Activated naive CD4-positive, alpha-beta T cell treated with Interleukin-2 at 50 U/mL for 16 hours (primary cell): ENCODE data around the gene DLX2.

Experiments
- DNase-seq: peaks from one replicate; pipeline ENCODE4 v3.0.0-alpha.2; 2020

DLX2 gene

GRCh38 chr2:172092716-172093415 lies 9.8 kb downstream of the DLX2 start:
- no peak for DNase-seq

- DNase-seq: no peak
Measured at GRCh38 chr2:172091761-172092566, 10.7 kb downstream of the DLX2 start.

- no peak for DNase-seq
Measured at GRCh38 chr2:172091000-172091641, 11.6 kb downstream of the DLX2 start.

GRCh38 chr2:172090044-172090961 lies 12.4 kb downstream of the DLX2 start:
- DNase-seq: no peak

- DNase-seq: no peak
Measured at GRCh38 chr2:172089633-172090032, 13.1 kb downstream of the DLX2 start.

GRCh38 chr2:172089005-172089504 lies 13.6 kb downstream of the DLX2 start:
- DNase-seq: no peak

- no peak for DNase-seq
Measured at GRCh38 chr2:172088245-172089004, 14.3 kb downstream of the DLX2 start.

GRCh38 chr2:172087780-172088244 lies 14.9 kb downstream of the DLX2 start:
- no peak for DNase-seq

- DNase-seq: no peak
Measured at GRCh38 chr2:172087207-172087779, 15.4 kb downstream of the DLX2 start.

- peak; percentile 57 for DNase-seq
Measured at GRCh38 chr2:172086241-172087206, 16.2 kb downstream of the DLX2 start.

GRCh38 chr2:172085460-172086159 lies 17.1 kb downstream of the DLX2 start, which contains the start of gene DLX1:
DLX1 (plus strand) TSS chr2:172085507; CDS start chr2:172085678, 171 bp downstream.
- DNase-seq: no peak

GRCh38 chr2:172084645-172085459 lies 17.8 kb downstream of the DLX2 start:
- DNase-seq: peak; percentile 54

- no peak for DNase-seq
Measured at GRCh38 chr2:172084395-172084644, 18.4 kb downstream of the DLX2 start.

GRCh38 chr2:172083628-172084394 lies 18.9 kb downstream of the DLX2 start:
- DNase-seq: no peak

GRCh38 chr2:172082944-172083627 lies 19.6 kb downstream of the DLX2 start:
- DNase-seq: no peak

GRCh38 chr2:172082105-172082943 lies 20.4 kb downstream of the DLX2 start:
- DNase-seq: no peak
